Measurements from ENCODE around the gene HTT-AS.

The HTT-AS gene

GRCh38 chr4:3082925-3083515, 8.7 kb upstream of the HTT-AS start:
- DNase-seq (ENCODE audit: extremely low spot score) = no peak
- ChIA-PET CTCF (interaction anchor here (0.8 to 1.8 kb wide), 5 partner anchors 22 to 127 kb away, joined by 3 to 9 read pairs (median 6); no protein-coding TSS in a partner anchor), POLR2A (interaction anchor here (0.6 kb wide), 1 partner anchor 342 kb away, joined by 5 read pairs; no protein-coding TSS in a partner anchor)
- TF ChIP-seq CTCF (IDR thresholded peaks at IDR 0.05; ENCODE audit: control extremely low read depth, extremely low read depth, low read depth, missing control alignments) = no peak

- peak; percentile 28 for DNase-seq (ENCODE audit: extremely low spot score)
- ChIA-PET CTCF (interaction anchor here (1.2 to 2.9 kb wide), 3 partner anchors 28 to 102 kb away, joined by 3 to 11 read pairs (median 10); no protein-coding TSS in a partner anchor), POLR2A (interaction anchor here (0.6 to 0.7 kb wide), 2 partner anchors 115 to 860 kb away, joined by 5 to 6 read pairs; no protein-coding TSS in a partner anchor)
- no peak for TF ChIP-seq CTCF (IDR thresholded peaks at IDR 0.05; ENCODE audit: control extremely low read depth, extremely low read depth, low read depth, missing control alignments)
These were observed 5.4 kb upstream of the HTT-AS start for GRCh38 chr4:3079694-3080123.

- TF ChIP-seq CTCF (IDR thresholded peaks at IDR 0.05; ENCODE audit: control extremely low read depth, extremely low read depth, low read depth, missing control alignments) = no peak
- ChIA-PET CTCF (interaction anchor here (1.3 to 2.9 kb wide), 3 partner anchors 30 to 36 kb away, joined by 4 to 11 read pairs (median 10); no protein-coding TSS in a partner anchor), POLR2A (no interaction called here)
- peak; percentile 61 for DNase-seq (ENCODE audit: extremely low spot score)
These were observed 3.5 kb upstream of the HTT-AS start for GRCh38 chr4:3077796-3078195.

GRCh38 chr4:3075652-3075981, 1.3 kb upstream of the HTT-AS start:
- TF ChIP-seq CTCF (IDR thresholded peaks at IDR 0.05; ENCODE audit: control extremely low read depth, extremely low read depth, low read depth, missing control alignments) = no peak
- POLR2A ChIA-PET = interaction anchor here (0.6 kb wide), 1 partner anchor 1446 kb away, joined by 3 read pairs; no protein-coding TSS in a partner anchor
- no peak for DNase-seq (ENCODE audit: extremely low spot score)
- CTCF ChIA-PET = interaction anchor here (1.1 kb wide), 1 partner anchor 32 kb away, joined by 3 read pairs; no protein-coding TSS in a partner anchor

- CTCF ChIA-PET = interaction anchor here (1.1 kb wide), 1 partner anchor 33 kb away, joined by 3 read pairs; no protein-coding TSS in a partner anchor
- DNase-seq (ENCODE audit: extremely low spot score) = peak; percentile 66
- POLR2A ChIA-PET = interaction anchor here (0.6 kb wide), 1 partner anchor 1446 kb away, joined by 3 read pairs; no protein-coding TSS in a partner anchor
- no peak for TF ChIP-seq CTCF (IDR thresholded peaks at IDR 0.05; ENCODE audit: control extremely low read depth, extremely low read depth, low read depth, missing control alignments)
These were observed 711 bp upstream of the HTT-AS start for GRCh38 chr4:3074846-3075651.

All from GM10248 (cell line).